Calu3 (cell line): ENCODE data around the gene C19orf25. TPM values are rescaled to one million over a fixed set of nuclear protein-coding genes. Genes with fewer than 3 reads are reported as not detected.

ENCODE experiments used
- BruUV-seq: library from RNA; stranded (reverse); fragments of 400-500 nt; replicated peaks from 2 replicates; lab custom pipeline; 2021; lab: Mats Ljungman, UMichigan
- CTCF ChIA-PET: fragments of 300-600 bp; sonication (Branson Sonifier 250); formaldehyde crosslinking; loops from one replicate; lab custom pipeline; 2022; ENCODE audit warnings: antibody characterized with exemption; lab: Charles Lee
- DNase-seq: peaks from one replicate; pipeline ENCODE4 v3.0.0; 2022
- H3K27ac Mint-ChIP-seq: one replicate; pipeline ENCODE4 v1.8.0; 2022; ENCODE audit warnings: mixed read lengths; ENCODE audit not compliant: unreplicated experiment
- H3K27me3 Mint-ChIP-seq: one replicate; pipeline ENCODE4 v1.8.0; 2022; ENCODE audit warnings: mixed read lengths; ENCODE audit not compliant: unreplicated experiment
- H3K36me3 Mint-ChIP-seq: one replicate; pipeline ENCODE4 v1.8.0; 2022; ENCODE audit warnings: mild to moderate bottlenecking, moderate library complexity, mixed read lengths; ENCODE audit not compliant: insufficient read depth, unreplicated experiment
- H3K4me1 Mint-ChIP-seq: one replicate; pipeline ENCODE4 v1.8.0; 2022; ENCODE audit warnings: mild to moderate bottlenecking, low read depth, mixed read lengths; ENCODE audit not compliant: unreplicated experiment
- H3K4me3 Mint-ChIP-seq: one replicate; pipeline ENCODE4 v1.8.0; 2022; ENCODE audit warnings: mild to moderate bottlenecking, low read depth, moderate library complexity, mixed read lengths; ENCODE audit not compliant: unreplicated experiment
- H3K9me3 Mint-ChIP-seq: one replicate; pipeline ENCODE4 v1.8.0; 2022; ENCODE audit warnings: low read depth, mixed read lengths; ENCODE audit not compliant: unreplicated experiment
- CTCF ChIP-seq: fragments of 200-600 bp; IDR thresholded peaks from one replicate; pipeline ENCODE4 v1.8.0; 2022; ENCODE audit warnings: antibody characterized with exemption; ENCODE audit not compliant: unreplicated experiment
- intact Hi-C: fragments of 100-400 bp; cut with micrococcal nuclease; formaldehyde crosslinking; loops from one replicate; pipeline ENCODE4 v1.10.0; 2022; ENCODE audit not compliant: unreplicated experiment
- total RNA-seq: library from RNA; stranded (reverse); gene quantifications from 2 replicates; pipeline ENCODE4 v1.2.3, GENCODE V29; 2022

The C19orf25 gene
- total RNA-seq, 1 experiment from 2014 or later: 33.7 TPM

- CTCF ChIA-PET: no interaction called here
- no peak for DNase-seq
- Mint-ChIP-seq H3K9me3 (no peaks in the 10 kb centered on the region), H3K36me3 (peaks cover 8% of the 10 kb centered on the region), H3K4me1 (no peaks in the 10 kb centered on the region), H3K27me3 (peaks cover 7% of the 10 kb centered on the region), H3K27ac (no peak overlapping the region), H3K4me3 (peak overlapping the region; percentile 37)
- no TSS peak for BruUV-seq
- intact Hi-C loops: no loop called here
- no peak for TF ChIP-seq CTCF
These were observed 35.3 kb upstream of the C19orf25 start for GRCh38 chr19:1514295-1514661.

GRCh38 chr19:1513499-1514294, 34.7 kb upstream of the C19orf25 start:
- peaks cover 7% of the 10 kb centered on the region for H3K27me3 Mint-ChIP-seq
- no peaks in the 10 kb centered on the region for H3K9me3 Mint-ChIP-seq
- H3K36me3 Mint-ChIP-seq: peaks cover 8% of the 10 kb centered on the region
- CTCF ChIA-PET: interaction anchor here (0.9 kb wide), 1 partner anchor 20 kb away, joined by 3 read pairs; no protein-coding TSS in a partner anchor
- peak; percentile 72 for DNase-seq
- peak overlapping the region; percentile 37 for H3K4me3 Mint-ChIP-seq
- intact Hi-C loops: no loop called here
- TF ChIP-seq CTCF: peak; percentile 58
- H3K4me1 Mint-ChIP-seq: no peaks in the 10 kb centered on the region
- BruUV-seq: no TSS peak
- H3K27ac Mint-ChIP-seq: no peak overlapping the region

GRCh38 chr19:1512671-1513498, 33.9 kb upstream of the C19orf25 start, which contains the start of gene ADAMTSL5:
Gene ADAMTSL5, minus strand, starts transcription at chr19:1513019. Its CDS starts 2,076 bp downstream, at chr19:1510943.
- Mint-ChIP-seq H3K36me3 (peaks cover 9% of the 10 kb centered on the region), H3K4me3 (peak within 1 kb of the TSS; percentile 49), H3K4me1 (no peaks in the 10 kb centered on the region), H3K27me3 (peaks cover 7% of the 10 kb centered on the region), H3K27ac (no peak within 1 kb of the TSS), H3K9me3 (no peaks in the 10 kb centered on the region)
- no TSS peak for BruUV-seq
- DNase-seq: peak; percentile 71
- TF ChIP-seq CTCF: no peak
- CTCF ChIA-PET: interaction anchor here (0.9 kb wide), 1 partner anchor 20 kb away, joined by 3 read pairs; no protein-coding TSS in a partner anchor
- intact Hi-C loops: no loop called here
